Liver (tissue), 5 donors: ENCODE data around the gene NPIPB2. TPM values are rescaled to one million over a fixed set of nuclear protein-coding genes. Genes with fewer than 3 reads are reported as not detected.

ENCODE experiments used
- polyA plus RNA-seq, 2 donors: library from polyadenylated mRNA; stranded (reverse) in 1 of 2; unstranded in 1 of 2; fragments of 200-250 nt in 1 of 2; fragments of >200 nt in 1 of 2; fragmentation: Nextera tagmentation in 1 of 2; extraction: Ambion mirVana in 1 of 2; gene quantifications; one replicate each; pipeline versions ENCODE4 v1.2.1 to v1.2.3, GENCODE V29; 2013 to 2015
- small RNA-seq: library from RNA; depleted of rRNA; stranded (forward); fragments of <200 nt; gene quantifications from one replicate; pipeline ENCODE3, GENCODE V24; 2014
- total RNA-seq, 2 donors: library from RNA; depleted of rRNA; stranded (reverse); fragments of >200 nt; gene quantifications; one replicate each; pipeline ENCODE4 v1.2.3, GENCODE V29; 2014
- donor health status: healthy.
- donor health status: healthy.
- donor health status: healthy.

Gene NPIPB2
- total and polyA plus RNA-seq, 4 donors, result 0.75 to 4.9 (median 3.3) TPM

Small RNA genes within 50 kb of the gene (small RNA-seq; reads per million reads assigned to genes)
- not detected for gene AC007216.5
- not detected for gene COX6CP1
- not detected for gene UBL5P4

Other genes starting within 250 kb of the NPIPB2 start
- gene TXNDC11, start 199.2 kb downstream of the NPIPB2 start, total RNA-seq, result 10 to 100 TPM; 26.4 to 61.1 TPM
- gene TXNDC11, start 199.2 kb downstream of the NPIPB2 start, polyA plus RNA-seq, result 10 to 100 TPM; 35.9 to 63.5 TPM
- 10 to 100 TPM; 33.3 to 37.7 TPM for gene ZC3H7A, start 144.8 kb downstream of the NPIPB2 start, total RNA-seq
- 10 to 100 TPM; 12.4 to 16.1 TPM for gene ZC3H7A, start 144.8 kb downstream of the NPIPB2 start, polyA plus RNA-seq
- 10 to 100 TPM; 35.2 to 59.7 TPM for gene RSL1D1, start 90.5 kb downstream of the NPIPB2 start, total RNA-seq
- 10 to 100 TPM; 37.7 to 48.9 TPM for gene RSL1D1, start 90.5 kb downstream of the NPIPB2 start, polyA plus RNA-seq
- gene GSPT1, start 26.1 kb downstream of the NPIPB2 start, total RNA-seq, result 10 to 100 TPM; 48.5 to 67.6 TPM
- 10 to 100 TPM; 24.2 to 35.2 TPM for gene GSPT1, start 26.1 kb downstream of the NPIPB2 start, polyA plus RNA-seq
- gene TNFRSF17, start 23.2 kb upstream of the NPIPB2 start, total RNA-seq, result under 1 TPM; 0.17 to 0.28 TPM
- gene TNFRSF17, start 23.2 kb upstream of the NPIPB2 start, polyA plus RNA-seq, result 1 to 10 TPM in 1 of 2 donors, not detected in 1; 2.6 TPM
- gene SNX29, start 34.7 kb upstream of the NPIPB2 start, total RNA-seq, result 10 to 100 TPM in 1 of 2 donors, 1 to 10 TPM in 1; 8.9 to 10.5 TPM
- 10 to 100 TPM in 1 of 2 donors, 1 to 10 TPM in 1; 1.9 to 11.9 TPM for gene SNX29, start 34.7 kb upstream of the NPIPB2 start, polyA plus RNA-seq